ENCODE measurements around the gene WDR36. TPM values are rescaled to one million over a fixed set of nuclear protein-coding genes. Genes with fewer than 3 reads are reported as not detected.

The WDR36 gene
- total RNA-seq, 1 donor from 2014 or later = 43.6 TPM

DNA sequence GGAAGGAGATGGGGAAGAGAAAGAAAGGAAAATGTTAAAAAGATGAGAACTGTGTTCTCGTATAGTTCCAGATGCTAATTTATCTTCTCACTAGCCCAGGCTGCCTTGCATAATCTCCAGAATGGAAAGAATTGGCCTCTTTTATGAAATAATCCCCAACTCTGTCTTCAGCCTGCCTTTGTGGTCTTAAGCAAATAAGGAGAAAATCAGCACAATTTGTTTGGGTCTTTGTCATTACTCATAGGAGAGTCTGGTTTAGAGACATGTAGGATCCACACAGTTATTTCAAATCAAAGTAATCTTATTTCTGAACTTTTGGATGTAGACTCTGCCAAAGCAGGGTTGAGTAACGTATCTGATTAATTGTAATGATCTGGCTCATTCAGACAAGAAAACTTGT is 81.3 kb downstream of the WDR36 start:
- no peak for FAIRE-seq
- DNase-seq (ENCODE audit: low spot score in 2 of 2) = no peak

Other genes with a start within 250 kb of the WDR36 start
- gene TSLP, start 20.6 kb upstream of the WDR36 start, total RNA-seq = not detected
- gene CAMK4, start 132.0 kb downstream of the WDR36 start, total RNA-seq = 67.3 TPM